H1 (cell line): ENCODE data around the gene DNMT3L. TPM values are rescaled to one million over a fixed set of nuclear protein-coding genes. Genes with fewer than 3 reads are reported as not detected.

Source experiments
- CTCF ChIA-PET: fragments of 300-600 bp; sonication (Branson Sonifier 250); formaldehyde crosslinking; loops from one replicate; lab custom pipeline; 2021; ENCODE audit not compliant: partially characterized antibody; lab: Charles Lee
- POLR2A ChIA-PET: fragments of 300-600 bp; sonication (Branson Sonifier 250); formaldehyde crosslinking; loops from one replicate; lab custom pipeline; 2021; ENCODE audit warnings: inconsistent platforms; ENCODE audit not compliant: partially characterized antibody; lab: Charles Lee
- DNase-seq, 2 experiments: peaks; one replicate each; pipeline versions ENCODE4 v3.0.0 to v3.0.0-alpha.2; 2010 to 2022; ENCODE audit warnings: low spot score in 2 of 2, low read depth in 1 of 2, mixed read lengths in 1 of 2
- FAIRE-seq: peaks from 2 replicates; lab custom pipeline; 2011; peaks lifted over from hg19 to GRCh38; lab: Jason Lieb, UNC
- H2AFZ ChIP-seq: 2 replicates; pipeline ENCODE4 v1.8.1; 2012; ENCODE audit warnings: low read length, inconsistent platforms
- H2AK5ac ChIP-seq: 2 replicates; pipeline ENCODE4 v1.6.1; 2013; ENCODE audit warnings: low read depth, low read length
- H2BK120ac ChIP-seq: replicated peaks from 2 replicates; pipeline ENCODE3; 2013; ENCODE audit warnings: low read depth, low read length, inconsistent platforms
- H2BK12ac ChIP-seq: 2 replicates; pipeline ENCODE4 v1.6.1; 2013; ENCODE audit warnings: low read depth, low read length
- H2BK15ac ChIP-seq: 2 replicates; pipeline ENCODE4 v1.6.1; 2013; ENCODE audit warnings: low read length
- H2BK20ac ChIP-seq: 2 replicates; pipeline ENCODE4 v1.6.1; 2013; ENCODE audit warnings: low read length
- H2BK5ac ChIP-seq: 2 replicates; pipeline ENCODE4 v1.6.1; 2013; ENCODE audit warnings: low read depth, low read length
- H3K14ac ChIP-seq: 2 replicates; pipeline ENCODE4 v1.6.1; 2013; ENCODE audit warnings: inconsistent platforms; ENCODE audit not compliant: insufficient read length
- H3K18ac ChIP-seq: 2 replicates; pipeline ENCODE4 v1.6.1; 2013; ENCODE audit warnings: low read length; ENCODE audit errors: extremely low read depth
- H3K23ac ChIP-seq: 2 replicates; pipeline ENCODE4 v1.6.1; 2013; ENCODE audit warnings: inconsistent platforms; ENCODE audit not compliant: insufficient read length
- H3K23me2 ChIP-seq: 2 replicates; pipeline ENCODE4 v1.6.1; 2013; ENCODE audit warnings: low read depth, low read length
- H3K27ac ChIP-seq: 2 replicates; pipeline ENCODE4 v1.6.1; 2011; ENCODE audit warnings: low read depth, low read length, inconsistent platforms
- H3K27me3 ChIP-seq, 4 experiments: replicated peaks in 1 of 4; 1 replicate in 1 of 4; 2 replicates in 3 of 4; pipeline versions ENCODE4 v1.6.1 to v1.8.1; 2011 to 2013; ENCODE audit warnings: low read length in 3 of 4, mild to moderate bottlenecking in 3 of 4, inconsistent platforms in 2 of 4, mixed read lengths in 2 of 4, moderate library complexity in 1 of 4; ENCODE audit not compliant: control insufficient read depth in 3 of 4, insufficient read depth in 3 of 4; ENCODE audit errors: extremely low read depth in 1 of 4
- H3K36me3 ChIP-seq, 4 experiments: 2 replicates each; pipeline versions ENCODE4 v1.6.1 to v1.8.1; 2011 to 2013; ENCODE audit warnings: mild to moderate bottlenecking in 4 of 4, low read length in 3 of 4, moderate library complexity in 2 of 4, control low read depth in 1 of 4, inconsistent platforms in 1 of 4; ENCODE audit not compliant: insufficient read depth in 4 of 4, control insufficient read depth in 2 of 4
- H3K4ac ChIP-seq: replicated peaks from 2 replicates; pipeline ENCODE3; 2013; ENCODE audit warnings: low read length, low read depth, mixed read lengths, inconsistent platforms; ENCODE audit not compliant: insufficient read length
- H3K4me1 ChIP-seq, 4 experiments: replicated peaks in 1 of 4; 1 replicate in 1 of 4; 2 replicates in 3 of 4; pipeline versions ENCODE4 v1.6.1 to v1.8.1; 2011 to 2013; ENCODE audit warnings: low read length in 3 of 4, inconsistent platforms in 2 of 4, mixed read lengths in 1 of 4; ENCODE audit not compliant: insufficient read depth in 4 of 4, control insufficient read depth in 3 of 4
- H3K4me2 ChIP-seq, 2 experiments: 2 replicates each; pipeline versions ENCODE4 v1.6.1 to v1.8.1; 2011 to 2013; ENCODE audit warnings: low read depth in 2 of 2, low read length in 2 of 2, control low read depth in 1 of 2, inconsistent platforms in 1 of 2, mild to moderate bottlenecking in 1 of 2; ENCODE audit not compliant: insufficient read depth in 1 of 2
- H3K4me3 ChIP-seq, 4 experiments: fragments of 200-600, 300-600 bp in 1 of 4; sonication (generic), shearing (Covaris generic), sonication (Bioruptor Twin) in 1 of 4; 2 replicates each; pipeline versions ENCODE4 v1.5.1 to v1.8.1; 2011 to 2016; ENCODE audit warnings: low read length in 4 of 4, low read depth in 3 of 4, control low read depth in 2 of 4, inconsistent platforms in 2 of 4, mild to moderate bottlenecking in 2 of 4, mixed read lengths in 1 of 4, moderate library complexity in 1 of 4; ENCODE audit not compliant: insufficient read depth in 2 of 4; ENCODE audit errors: extremely low read depth in 1 of 4
- H3K56ac ChIP-seq: replicated peaks from 2 replicates; pipeline ENCODE3; 2013; ENCODE audit warnings: low read depth, mild to moderate bottlenecking, mixed read lengths, low read length, inconsistent platforms; ENCODE audit not compliant: insufficient read length
- H3K79me1 ChIP-seq: 2 replicates; pipeline ENCODE4 v1.6.1; 2013; ENCODE audit warnings: low read depth, low read length, control low read depth
- H3K79me2 ChIP-seq, 2 experiments: 2 replicates each; pipeline versions ENCODE4 v1.6.1 to v1.8.1; 2012 to 2013; ENCODE audit warnings: low read length in 2 of 2, mild to moderate bottlenecking in 2 of 2, inconsistent platforms in 1 of 2; ENCODE audit not compliant: insufficient read depth in 2 of 2, control insufficient read depth in 1 of 2
- H3K9ac ChIP-seq, 4 experiments: replicated peaks in 1 of 4; 1 replicate in 1 of 4; 2 replicates in 3 of 4; pipeline versions ENCODE4 v1.6.1 to v1.8.1; 2011 to 2013; ENCODE audit warnings: low read depth in 3 of 4, low read length in 3 of 4, control low read depth in 2 of 4, mild to moderate bottlenecking in 2 of 4, moderate library complexity in 2 of 4, inconsistent platforms in 1 of 4; ENCODE audit errors: extremely low read depth in 1 of 4
- H3K9me3 ChIP-seq, 2 experiments: 2 replicates each; pipeline versions ENCODE4 v1.6.1 to v1.8.1; 2012 to 2013; ENCODE audit warnings: mild to moderate bottlenecking in 2 of 2, moderate library complexity in 2 of 2, control low read depth in 1 of 2, inconsistent platforms in 1 of 2, low read depth in 1 of 2, low read length in 1 of 2, mixed read lengths in 1 of 2; ENCODE audit not compliant: insufficient read depth in 2 of 2
- H4K20me1 ChIP-seq, 2 experiments: replicated peaks in 1 of 2; 2 replicates each; pipeline versions ENCODE3 to v1.8.1; 2011 to 2013; ENCODE audit warnings: inconsistent platforms in 2 of 2, low read length in 2 of 2, mild to moderate bottlenecking in 1 of 2; ENCODE audit not compliant: insufficient read depth in 2 of 2, control insufficient read depth in 1 of 2
- H4K5ac ChIP-seq: 2 replicates; pipeline ENCODE4 v1.6.1; 2013; ENCODE audit warnings: low read length, low read depth, mixed read lengths, inconsistent platforms; ENCODE audit not compliant: insufficient read length
- H4K8ac ChIP-seq: 2 replicates; pipeline ENCODE4 v1.8.0; 2013; ENCODE audit warnings: mild to moderate bottlenecking, moderate library complexity, low read length, inconsistent platforms; ENCODE audit not compliant: insufficient read depth; ENCODE audit errors: extremely low read depth
- H4K91ac ChIP-seq: replicated peaks from 2 replicates; pipeline ENCODE3; 2013; ENCODE audit warnings: low read length, mixed read lengths, inconsistent platforms; ENCODE audit not compliant: insufficient read length
- RAD21 ChIP-seq, 2 experiments: IDR thresholded peaks in 1 of 2; conservative IDR thresholded peaks in 1 of 2; 2 replicates each; pipeline ENCODE4 v1.6.1; 2011; ENCODE audit warnings: low read depth in 2 of 2, low read length in 2 of 2, improper control_type of control experiment in 1 of 2, inconsistent platforms in 1 of 2, mild to moderate bottlenecking in 1 of 2, moderate library complexity in 1 of 2
- SIX5 ChIP-seq: IDR thresholded peaks from 2 replicates; pipeline ENCODE4 v1.6.1; 2011; ENCODE audit warnings: mild to moderate bottlenecking, low read depth, low read length
- YY1 ChIP-seq: IDR thresholded peaks from 2 replicates; pipeline ENCODE4 v1.6.1; 2011; ENCODE audit warnings: low read depth, mild to moderate bottlenecking, low read length
- WGBS, 2 experiments: shearing (Covaris generic) in 1 of 2; methylation state at CpG; one replicate each; pipeline versions ENCODE4 v1.1.6 to v1.1.7; 2013 to 2015; ENCODE audit warnings: low lambda C conversion rate in 2 of 2, mixed read lengths in 2 of 2, inconsistent platforms in 1 of 2, low coverage in 1 of 2, missing lambda C conversion rate in 1 of 2; ENCODE audit not compliant: insufficient replicate concordance in 2 of 2, insufficient coverage in 1 of 2, insufficient read length in 1 of 2; ENCODE audit errors: extremely low coverage in 1 of 2, missing lambda C conversion rate in 1 of 2; 5-methylcytosine and 5-hydroxymethylcytosine counted together
- polyA plus RNA-seq, 7 experiments: library from polyadenylated mRNA; depleted of rRNA in 3 of 7; stranded (reverse) in 5 of 7; unstranded in 2 of 7; fragments of >200 nt in 5 of 7; fragments of 200-250 nt in 2 of 7; gene quantifications; 1 replicate in 5 of 7; 2 replicates in 1 of 7; 4 replicates in 1 of 7; pipeline versions ENCODE4 v1.2.1 to v1.2.3, GENCODE V29; 2011 to 2013; ENCODE audit warnings: missing spikeins in 2 of 7, mixed read lengths in 2 of 7
- total RNA-seq: library from RNA; stranded (reverse); fragmentation: NEBNext Ultra II Directional; extraction: Animal tissue kit (Norgen Biotek cat#: 25700); gene quantifications from 2 replicates; pipeline ENCODE4 v1.2.1, GENCODE V29; 2021

DNMT3L gene
- total and polyA plus RNA-seq, 2 of the 8 experiments (the other 6 are each of a cell fraction or from before 2014, with no cell fraction given): 0.06 TPM; not detected in 1

GRCh38 chr21:44310628-44311507 is 49.2 kb upstream of the DNMT3L start:
- Histone ChIP-seq H4K20me1 (peaks cover 0 to 5% of the 10 kb centered on the region in 2 experiments), H4K91ac (no peak overlapping the region), H3K36me3 (peaks cover 0 to 19% (median 11%) of the 10 kb centered on the region in 4 experiments; a peak in 4 of 8 replicates)

More at GRCh38 chr21:44310628-44311507, 49.2 kb upstream of the DNMT3L start:
- no peaks in the 10 kb centered on the region; the same call in 1 of the 2 replicates for H3K79me1 ChIP-seq
- no peaks in the 10 kb centered on the region for H3K79me2 ChIP-seq
- no peak overlapping the region for H3K9ac ChIP-seq
- 91% methylated on average over 28 of the region's 28 CpGs; no CpG with 5 or more reads in 1 of the 2 experiments for WGBS, 2 experiments
- no peak overlapping the region for H3K23ac ChIP-seq
- FAIRE-seq (no peak), DNase-seq (no peak)
- H2AFZ ChIP-seq: no peak overlapping the region
- H3K27ac ChIP-seq: no peak overlapping the region
- no peak overlapping the region for H4K5ac ChIP-seq
- H3K4me1 ChIP-seq: no peaks in the 10 kb centered on the region
- no peak overlapping the region for H3K4me2 ChIP-seq
- no peaks in the 10 kb centered on the region for H3K23me2 ChIP-seq
- H2BK120ac ChIP-seq: no peak overlapping the region
- H2AK5ac ChIP-seq: no peak overlapping the region; the same call in 1 of the 2 replicates
- TF ChIP-seq RAD21 (IDR thresholded peaks at IDR 0.05 in 1 of 2, conservative IDR thresholded peaks at IDR 0.05 in 1 of 2; ENCODE audit: low read depth in 2 of 2, low read length in 2 of 2): 0 out of 4 replicates have a peak, but pooled peaks of 1 of the 2 experiments have one; percentile 2
- TF ChIP-seq YY1: no peak
- no peak for TF ChIP-seq SIX5
- H3K27me3 ChIP-seq: no peaks in the 10 kb centered on the region
- H3K56ac ChIP-seq: no peak overlapping the region
- H3K18ac ChIP-seq: no peak overlapping the region
- H3K9me3 ChIP-seq: no peaks in the 10 kb centered on the region
- H3K4ac ChIP-seq: no peak overlapping the region
- no peak overlapping the region for H3K4me3 ChIP-seq
- CTCF ChIA-PET: interaction anchor here (0.6 to 1.6 kb wide), 3 partner anchors 20 to 1200 kb away, joined by 3 to 4 read pairs (median 3); no protein-coding TSS in a partner anchor
- no peak overlapping the region for H2BK20ac ChIP-seq
- H4K8ac ChIP-seq: no peak overlapping the region
- H2BK15ac ChIP-seq: no peak overlapping the region
- no peak overlapping the region for H2BK5ac ChIP-seq
- POLR2A ChIA-PET: interaction anchor here (0.9 kb wide), 1 partner anchor 8 kb away, joined by 3 read pairs; no protein-coding TSS in a partner anchor
- H3K14ac ChIP-seq: no peak overlapping the region
- H2BK12ac ChIP-seq: no peak overlapping the region
